Heart right ventricle (tissue), 16 donors: ENCODE results near the gene MAP3K5. TPM values are rescaled to one million over a fixed set of nuclear protein-coding genes. Genes with fewer than 3 reads are reported as not detected.

Experiments
- ATAC-seq, 8 donors: fragments of 200-7000 bp; cut with Tn5 transposase; one replicate each; pipeline ENCODE4 v1.9.1; 2020; ENCODE audit warnings: mild to moderate bottlenecking in 8 of 8, moderate library complexity in 8 of 8, moderate number of reproducible peaks in 1 of 8
- DNase-seq, 2 donors: peaks; one replicate each; pipeline ENCODE4 v3.0.0-alpha.2; 2020
- H3K27ac ChIP-seq, 10 donors: fragments of 200-600 bp; sonication (generic) in 2 of 10; one replicate each; pipeline versions ENCODE4 v1.5.0 to v1.8.0; 2020 to 2022; ENCODE audit warnings: mild to moderate bottlenecking in 3 of 10
- H3K27me3 ChIP-seq, 7 donors: fragments of 200-600 bp; one replicate each; pipeline ENCODE4 v1.8.0; 2021 to 2022; ENCODE audit warnings: mild to moderate bottlenecking in 2 of 7
- H3K36me3 ChIP-seq, 9 donors: fragments of 200-600 bp; sonication (generic) in 1 of 9; one replicate each; pipeline versions ENCODE4 v1.5.0 to v1.8.0; 2020 to 2022; ENCODE audit warnings: mild to moderate bottlenecking in 2 of 9
- H3K4me1 ChIP-seq, 9 donors: fragments of 200-600 bp; sonication (generic) in 1 of 9; one replicate each; pipeline versions ENCODE4 v1.5.0 to v1.8.0; 2020 to 2022; ENCODE audit warnings: mild to moderate bottlenecking in 4 of 9
- H3K4me3 ChIP-seq, 10 donors: fragments of 200-600 bp; sonication (generic) in 2 of 10; one replicate each; pipeline versions ENCODE4 v1.5.0 to v1.8.0; 2020 to 2022; ENCODE audit warnings: mild to moderate bottlenecking in 7 of 10, moderate library complexity in 2 of 10
- H3K9me3 ChIP-seq, 11 donors: fragments of 200-600 bp in 10 of 11; sonication (generic) in 2 of 11; one replicate each; pipeline versions ENCODE4 v1.5.0 to v1.8.0; 2013 to 2022; ENCODE audit warnings: mild to moderate bottlenecking in 2 of 11, control low read depth in 1 of 11, moderate library complexity in 1 of 11
- WGBS, 2 donors: extraction: QIAGEN DNeasy Blood & Tissue Kit; methylation state at CpG; one replicate each; pipeline ENCODE4 v1.1.7; 2013; ENCODE audit warnings: inconsistent platforms in 1 of 2; 5-methylcytosine and 5-hydroxymethylcytosine counted together
- intact Hi-C, 10 donors: fragments of 100-400 bp; cut with DNase I; formaldehyde crosslinking; loops; one replicate each; pipeline versions ENCODE4 v1.11.1 to v1.14.2; 2022
- polyA plus RNA-seq, 2 donors: library from polyadenylated mRNA; stranded (reverse); fragments of 200-250 nt; gene quantifications; one replicate each; pipeline ENCODE4 v1.2.3, GENCODE V29; 2013
- total RNA-seq, 10 donors: library from RNA; stranded (reverse); fragmentation: NEBNext Ultra II Directional in 3 of 10; extraction: Animal tissue kit (Norgen Biotek cat#: 25700) in 3 of 10; gene quantifications; one replicate each; pipeline versions ENCODE4 v1.2.1 to v1.2.4, GENCODE V29; 2021 to 2023
- TF ChIP-seq, protein P1 (sequence below), 9 donors: fragments of 200-600 bp; sonication (generic) in 2 of 9; IDR thresholded peaks; one replicate each; pipeline versions ENCODE4 v1.5.0 to v1.8.0; 2021 to 2022; ENCODE audit warnings: antibody characterized with exemption in 9 of 9, mild to moderate bottlenecking in 5 of 9, moderate library complexity in 1 of 9
- donor health status: Arrhythmogenic right ventricular cardiomyopathy.
- donor health status: ischemic (EF 13 %, LVEDD 7.1; RV severe dilation, severe dysfunction).
- donor health status: healthy with polysubstance abuse.
- donor health status: DM: no; HTN: yes; CAD: no.
- donor health status: DM: no; HTN: no; CAD: no.
- donor health status: ischemic (EF 25% LVEDD 6.9; RV normal size, moderate dysfunction).
- donor health status: ischemic (EF 25% LVEDD 5.7; RV mildly dilated, moderate dysfunction).
- donor health status: healthy.
- donor health status: DM: yes; HTN: yes; CAD: no.
- donor health status: Ischemic cardiomyopathy.
- donor health status: ischemic (EF 35%, LVEDD 5.7; RV mildly dilated, moderate dysfunction).
- donor health status: nonischemic (EF 11% LVEDD 7.7; RV severe dilation, severe dysfunction).
- donor health status: DM: yes; HTN: yes; CAD: no.
- donor health status: PGD.
- donor health status: ischemic (EF 29% LVEDD 5.4; RV normal size, mild dysfunction).
- donor health status: nonischemic (EF 23%, LVEDD 6.1; RV moderate dilation, normal function).

The MAP3K5 gene
- total and polyA plus RNA-seq, 12 donors: 5.1 to 35.7 (median 27.8) TPM

DNA sequence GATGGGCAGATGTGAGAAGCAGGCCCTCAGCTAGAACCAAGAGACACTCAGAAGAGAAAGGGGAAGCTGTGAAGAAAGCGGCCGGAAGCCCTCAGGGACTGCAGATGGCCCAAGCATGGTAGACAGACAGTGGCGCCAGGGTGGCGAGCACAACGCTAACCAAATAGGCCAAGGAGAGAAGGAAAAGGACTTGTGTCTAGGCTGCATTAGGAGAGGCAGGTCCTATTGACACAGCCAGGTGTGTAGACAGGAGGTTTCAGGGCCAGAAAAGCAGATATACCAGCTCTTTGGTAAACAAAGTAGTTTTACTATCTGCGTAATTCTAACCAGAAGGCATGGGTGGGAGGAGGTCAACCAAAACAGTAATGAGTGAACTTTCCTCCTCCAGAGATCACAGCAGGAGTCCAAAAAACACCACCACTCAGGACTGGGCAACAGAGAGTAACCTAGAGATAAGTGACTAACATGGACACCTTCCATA, 226.2 kb downstream of the MAP3K5 start:
- peak in 1 of 2 donors; percentile 24 for DNase-seq

DNA sequence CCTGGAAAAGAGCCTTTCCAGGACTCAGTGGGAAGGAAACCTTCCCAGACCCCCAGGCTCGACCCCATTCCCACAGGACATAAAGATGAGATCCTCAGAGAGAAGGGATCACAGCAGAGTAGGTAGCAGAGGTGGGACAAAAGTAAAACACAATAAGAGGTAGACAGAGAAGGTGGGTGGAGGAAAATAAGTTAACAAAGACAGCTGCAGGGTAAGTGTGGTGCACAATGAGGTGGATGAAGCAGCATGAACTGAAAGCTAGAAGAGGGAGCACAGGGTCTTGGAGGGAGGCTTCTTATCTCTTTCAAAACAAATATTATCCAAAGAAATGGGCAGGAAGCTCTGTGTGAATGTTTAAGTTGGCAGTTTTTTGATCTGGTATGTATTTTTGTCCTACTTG, 228.1 kb downstream of the MAP3K5 start:
- no peaks in the 10 kb centered on the region for H3K9me3 ChIP-seq
- peaks cover 0 to 11% (median 0%) of the 10 kb centered on the region in 9 donors for H3K4me1 ChIP-seq
- WGBS, 2 donors: 50 to 86% methylated on average over 1 of the region's 1 CpG
- intact Hi-C loops: no loop called here
- no peak for ATAC-seq
- peaks cover 0 to 64% (median 0%) of the 10 kb centered on the region in 9 donors for H3K36me3 ChIP-seq
- no peak for DNase-seq
- H3K27ac ChIP-seq: no peak overlapping the region
- no peak overlapping the region for H3K4me3 ChIP-seq
- TF ChIP-seq, protein P1, sequence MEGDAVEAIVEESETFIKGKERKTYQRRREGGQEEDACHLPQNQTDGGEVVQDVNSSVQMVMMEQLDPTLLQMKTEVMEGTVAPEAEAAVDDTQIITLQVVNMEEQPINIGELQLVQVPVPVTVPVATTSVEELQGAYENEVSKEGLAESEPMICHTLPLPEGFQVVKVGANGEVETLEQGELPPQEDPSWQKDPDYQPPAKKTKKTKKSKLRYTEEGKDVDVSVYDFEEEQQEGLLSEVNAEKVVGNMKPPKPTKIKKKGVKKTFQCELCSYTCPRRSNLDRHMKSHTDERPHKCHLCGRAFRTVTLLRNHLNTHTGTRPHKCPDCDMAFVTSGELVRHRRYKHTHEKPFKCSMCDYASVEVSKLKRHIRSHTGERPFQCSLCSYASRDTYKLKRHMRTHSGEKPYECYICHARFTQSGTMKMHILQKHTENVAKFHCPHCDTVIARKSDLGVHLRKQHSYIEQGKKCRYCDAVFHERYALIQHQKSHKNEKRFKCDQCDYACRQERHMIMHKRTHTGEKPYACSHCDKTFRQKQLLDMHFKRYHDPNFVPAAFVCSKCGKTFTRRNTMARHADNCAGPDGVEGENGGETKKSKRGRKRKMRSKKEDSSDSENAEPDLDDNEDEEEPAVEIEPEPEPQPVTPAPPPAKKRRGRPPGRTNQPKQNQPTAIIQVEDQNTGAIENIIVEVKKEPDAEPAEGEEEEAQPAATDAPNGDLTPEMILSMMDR (IDR thresholded peaks at IDR 0.05): no peak
- H3K27me3 ChIP-seq: no peaks in the 10 kb centered on the region

More for the DNA sequence above, 226.2 kb downstream of the MAP3K5 start:
- Histone ChIP-seq H3K36me3 (peaks cover 0 to 53% (median 0%) of the 10 kb centered on the region in 9 donors), H3K4me3 (no peak overlapping the region), H3K27me3 (no peaks in the 10 kb centered on the region), H3K27ac (no peak overlapping the region), H3K4me1 (peaks cover 0 to 11% (median 0%) of the 10 kb centered on the region in 9 donors), H3K9me3 (peaks cover 0 to 7% (median under 1%) of the 10 kb centered on the region in 11 donors)
- ATAC-seq: no peak
- 89 to 92% methylated on average over 6 of the region's 6 CpGs for WGBS, 2 donors
- TF ChIP-seq, protein P1 (IDR thresholded peaks at IDR 0.05): no peak
- intact Hi-C loops: no loop called here

DNA sequence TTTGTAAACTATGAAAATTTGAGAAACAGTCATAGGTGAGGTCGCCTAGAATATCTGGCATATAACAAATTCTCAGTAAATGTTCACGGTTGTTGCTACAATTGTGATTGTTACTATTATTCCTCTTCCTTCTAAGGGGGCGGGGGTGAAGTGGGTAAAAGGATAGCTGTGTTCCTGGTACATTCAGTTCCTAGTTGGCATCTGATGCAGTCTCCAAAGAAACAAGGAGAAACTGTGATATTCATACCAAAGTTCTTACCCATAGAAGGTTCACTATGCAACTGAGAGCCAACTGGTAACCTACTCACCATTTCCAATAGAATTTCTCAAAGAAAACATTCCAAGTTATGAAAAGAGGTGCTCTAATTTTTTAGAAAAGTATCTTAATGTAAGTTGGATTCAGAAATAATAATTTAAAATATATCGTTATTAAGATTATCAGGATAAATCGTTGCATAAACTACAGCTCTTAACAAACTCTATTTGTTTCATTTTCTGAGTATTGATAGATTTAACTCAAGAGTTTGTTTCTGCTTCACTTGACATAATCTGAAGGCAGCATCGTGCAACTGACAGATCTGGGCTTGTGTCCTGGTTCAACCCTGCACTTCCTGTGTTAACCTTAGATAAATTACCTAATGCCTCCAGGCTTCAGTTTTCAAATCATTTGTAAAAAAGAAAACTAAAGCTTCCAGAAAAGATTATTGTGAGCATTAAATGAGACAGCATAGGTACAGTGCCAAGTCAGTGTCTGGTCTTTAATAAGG, 228.7 kb downstream of the MAP3K5 start:
- TF ChIP-seq, protein P1 (IDR thresholded peaks at IDR 0.05): no peak
- intact Hi-C loops: no loop called here
- WGBS, 2 donors: 79 to 81% methylated on average over 6 of the region's 6 CpGs
- DNase-seq: no peak
- ATAC-seq: no peak
- H3K27ac ChIP-seq: no peak overlapping the region
- H3K9me3 ChIP-seq: no peaks in the 10 kb centered on the region
- peaks cover 0 to 11% (median 0%) of the 10 kb centered on the region in 9 donors for H3K4me1 ChIP-seq
- peaks cover 0 to 69% (median 0%) of the 10 kb centered on the region in 9 donors for H3K36me3 ChIP-seq
- no peak overlapping the region for H3K4me3 ChIP-seq
- no peaks in the 10 kb centered on the region for H3K27me3 ChIP-seq

DNA sequence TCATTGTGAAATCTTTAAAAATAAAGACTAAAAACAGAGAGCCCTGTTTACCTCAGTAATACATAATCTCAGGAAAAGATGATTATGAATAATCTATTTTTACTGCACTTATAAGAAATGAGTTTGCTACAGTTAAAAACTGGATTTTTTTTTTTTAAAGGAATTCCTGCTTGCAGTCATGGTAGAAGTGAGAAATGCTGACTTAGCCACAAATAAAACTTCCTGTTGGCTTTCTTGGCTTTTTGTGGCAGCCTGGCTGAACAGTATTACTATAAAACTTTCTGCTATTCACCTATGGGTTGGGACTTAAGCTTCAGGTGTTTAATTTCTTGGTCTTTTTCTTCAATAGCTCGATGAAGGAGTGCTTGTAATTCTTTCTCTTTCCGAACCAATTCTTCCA, 230.1 kb downstream of the MAP3K5 start:
- DNase-seq (no peak), ATAC-seq (no peak)
- Histone ChIP-seq H3K27me3 (no peaks in the 10 kb centered on the region), H3K4me1 (peaks cover 0 to 11% (median 0%) of the 10 kb centered on the region in 9 donors), H3K9me3 (no peaks in the 10 kb centered on the region), H3K4me3 (no peak overlapping the region), H3K27ac (no peak overlapping the region), H3K36me3 (peaks cover 0 to 75% (median 0%) of the 10 kb centered on the region in 9 donors)
- intact Hi-C loops: no loop called here
- 63 to 83% methylated on average over 2 of the region's 2 CpGs for WGBS, 2 donors
- TF ChIP-seq, protein P1 (IDR thresholded peaks at IDR 0.05): no peak
